ENCODE results near the gene ASIC5.
"Not testable (repeated sequence)": the region's sequence is repeated elsewhere in the genome, so short reads cannot be mapped to it uniquely, and the experiment has no call there.

Gene ASIC5

GRCh38 chr4:155802190-155802959 lies 63.7 kb downstream of the ASIC5 start:
- no peak for DNase-seq (ENCODE audit: low read depth in 1 of 2, low spot score in 1 of 2)

GRCh38 chr4:155800685-155801343 lies 65.3 kb downstream of the ASIC5 start:
- DNase-seq (ENCODE audit: low read depth in 1 of 2, low spot score in 1 of 2) = no peak

- DNase-seq (ENCODE audit: low read depth in 1 of 2, low spot score in 1 of 2) = no peak
Observed at GRCh38 chr4:155799794-155800123, 66.3 kb downstream of the ASIC5 start.

GRCh38 chr4:155799116-155799793 lies 66.8 kb downstream of the ASIC5 start:
- DNase-seq (ENCODE audit: low read depth in 1 of 2, low spot score in 1 of 2) = no peak

- DNase-seq (ENCODE audit: low read depth in 1 of 2, low spot score in 1 of 2) = not testable (repeated sequence)
Observed at GRCh38 chr4:155797581-155797980, 68.5 kb downstream of the ASIC5 start.

GRCh38 chr4:155795991-155796390 lies 70.1 kb downstream of the ASIC5 start:
- DNase-seq (ENCODE audit: low read depth in 1 of 2, low spot score in 1 of 2) = no peak

GRCh38 chr4:155794589-155795236 lies 71.4 kb downstream of the ASIC5 start:
- no peak for DNase-seq (ENCODE audit: low read depth in 1 of 2, low spot score in 1 of 2)

- DNase-seq (ENCODE audit: low read depth in 1 of 2, low spot score in 1 of 2) = no peak
Observed at GRCh38 chr4:155789982-155790381, 76.1 kb downstream of the ASIC5 start.

GRCh38 chr4:155789391-155789790 lies 76.7 kb downstream of the ASIC5 start:
- no peak for DNase-seq (ENCODE audit: low read depth in 1 of 2, low spot score in 1 of 2)

GRCh38 chr4:155787113-155787710 lies 78.9 kb downstream of the ASIC5 start:
- no peak for DNase-seq (ENCODE audit: low read depth in 1 of 2, low spot score in 1 of 2)

- DNase-seq (ENCODE audit: low read depth in 1 of 2, low spot score in 1 of 2) = no peak
Observed at GRCh38 chr4:155785828-155786227, 80.2 kb downstream of the ASIC5 start.

- no peak for DNase-seq (ENCODE audit: low read depth in 1 of 2, low spot score in 1 of 2)
Observed at GRCh38 chr4:155784637-155785036, 81.4 kb downstream of the ASIC5 start.

- no peak for DNase-seq (ENCODE audit: low read depth in 1 of 2, low spot score in 1 of 2)
Observed at GRCh38 chr4:155781249-155781831, 84.7 kb downstream of the ASIC5 start.

GRCh38 chr4:155780775-155781174 lies 85.3 kb downstream of the ASIC5 start:
- DNase-seq (ENCODE audit: low read depth in 1 of 2, low spot score in 1 of 2) = no peak

Measured in activated T-helper 1 cell treated with anti-CD3 and anti-CD28 coated beads, Interleukin-2, amount 50 U/mL, for 16 hours (primary cell).